Adrenal gland (tissue), 12 donors: ENCODE results near the gene CLASRP. TPM values are rescaled to one million over a fixed set of nuclear protein-coding genes. Genes with fewer than 3 reads are reported as not detected.

Source experiments
- DNase-seq, 7 donors: peaks; one replicate each; pipeline ENCODE4 v3.0.0-alpha.2; 2019 to 2020
- H3K27ac ChIP-seq, 5 donors: fragments of 200-600 bp; sonication (generic) in 4 of 5; 1 replicate in 3 of 5; 2 replicates in 2 of 5; pipeline versions ENCODE4 v1.5.1 to v1.8.0; 2016 to 2020; ENCODE audit warnings: mild to moderate bottlenecking in 1 of 5
- H3K27me3 ChIP-seq: fragments of 200-600 bp; 2 replicates; pipeline ENCODE4 v1.8.0; 2021
- H3K36me3 ChIP-seq, 2 donors: fragments of 200-600 bp; replicated peaks in 1 of 2; 1 replicate in 1 of 2; 2 replicates in 1 of 2; pipeline versions ENCODE4 v1.5.1 to v1.8.0; 2018 to 2022
- H3K4me1 ChIP-seq, 2 donors: fragments of 200-600 bp; replicated peaks in 1 of 2; 1 replicate in 1 of 2; 2 replicates in 1 of 2; pipeline versions ENCODE4 v1.5.1 to v1.8.0; 2018 to 2021
- H3K4me3 ChIP-seq, 4 donors: fragments of 200-600 bp; sonication (generic) in 3 of 4; one replicate each; pipeline ENCODE4 v1.5.1; 2016 to 2018
- H3K9me3 ChIP-seq, 3 donors: fragments of 200-600 bp; sonication (generic) in 1 of 3; replicated peaks in 1 of 3; 1 replicate in 2 of 3; 2 replicates in 1 of 3; pipeline versions ENCODE4 v1.5.1 to v1.8.0; 2016 to 2021
- CTCF ChIP-seq, 6 experiments: fragments of 450-650 bp in 4 of 6; fragments of 200-600 bp in 2 of 6; sonication (generic) in 1 of 6; IDR thresholded peaks; 1 replicate in 5 of 6; 2 replicates in 1 of 6; pipeline versions ENCODE4 v1.5.1 to v1.8.0; 2016 to 2021; ENCODE audit warnings: antibody characterized with exemption in 6 of 6, mild to moderate bottlenecking in 2 of 6, moderate library complexity in 1 of 6
- POLR2A ChIP-seq, 2 donors: fragments of 450-650 bp; IDR thresholded peaks; one replicate each; pipeline ENCODE4 v1.6.1; 2017; ENCODE audit warnings: antibody characterized with exemption in 2 of 2, mild to moderate bottlenecking in 2 of 2, moderate library complexity in 1 of 2
- WGBS, 4 donors: extraction: QIAGEN DNeasy Blood & Tissue Kit in 2 of 4; methylation state at CpG; one replicate each; pipeline versions ENCODE4 v1.1.5 to v1.1.7; 2013 to 2017; 5-methylcytosine and 5-hydroxymethylcytosine counted together
- intact Hi-C, 2 donors: fragments of 100-400 bp; cut with DNase I; formaldehyde crosslinking; loops; one replicate each; pipeline versions ENCODE4 v1.14.1 to v1.15.0; 2022 to 2023
- polyA plus RNA-seq, 3 donors: library from polyadenylated mRNA; stranded (reverse); fragments of 200-250 nt in 2 of 3; fragments of 350-450 nt in 1 of 3; fragmentation: Illumina TruSeq in 1 of 3; extraction: RNeasy Lipid Tissue Mini Kit (QIAGEN cat#74804) in 1 of 3; gene quantifications; one replicate each; pipeline ENCODE4 v1.2.3, GENCODE V29; 2013 to 2014
- total RNA-seq, 9 donors: library from RNA; depleted of rRNA in 4 of 9; stranded (reverse); fragments of >200 nt in 4 of 9; fragments of 120-200 nt in 1 of 9; fragmentation: NEBNext Ultra II Directional in 1 of 9; extraction: Animal tissue kit (Norgen Biotek cat#: 25700) in 1 of 9; gene quantifications; one replicate each; pipeline versions ENCODE4 v1.1.0 to v1.2.4, GENCODE V29; 2013 to 2023
- donor health status: healthy with polysubstance abuse.
- donor health status: Bipolar disorder and iron deficiency.
- donor health status: DM: yes; HTN: yes; CAD: no.
- donor health status: DM: no; HTN: no; CAD: no.
- donor health status: DM: no; HTN: no; CAD: no.
- donor health status: DM: yes; HTN: yes; CAD: no.

CLASRP gene
- total and polyA plus RNA-seq, 12 donors = 19.8 to 730 (median 64.7) TPM

GRCh38 chr19:45045671-45046353, 7.0 kb downstream of the CLASRP start:
- TF ChIP-seq POLR2A (IDR thresholded peaks at IDR 0.05) (no peak), CTCF (IDR thresholded peaks at IDR 0.05) (no peak)
- Histone ChIP-seq H3K27me3 (no peaks in the 10 kb centered on the region), H3K27ac (peak overlapping the region in 2 of 5 donors; percentile 2 to 45), H3K4me3 (no peak overlapping the region), H3K36me3 (peaks cover 0 to 51% of the 10 kb centered on the region in 2 donors), H3K4me1 (peaks cover 22 to 50% of the 10 kb centered on the region in 2 donors), H3K9me3 (no peaks in the 10 kb centered on the region)
- peak in 1 of 7 donors; percentile 34 for DNase-seq
- 53 to 69% (median 57%) methylated on average over 10 to 14 of the region's 14 CpGs for WGBS, 4 donors
- intact Hi-C loops = no loop called here

GRCh38 chr19:45046355-45046754, 7.5 kb downstream of the CLASRP start:
- no peak for TF ChIP-seq POLR2A (IDR thresholded peaks at IDR 0.05)
- no peak for TF ChIP-seq CTCF (IDR thresholded peaks at IDR 0.05)
- Histone ChIP-seq H3K4me1 (peaks cover 22 to 44% of the 10 kb centered on the region in 2 donors), H3K27ac (peak overlapping the region in 3 of 5 donors; percentile 2 to 45 (median 2)), H3K4me3 (no peak overlapping the region), H3K27me3 (no peaks in the 10 kb centered on the region), H3K36me3 (peaks cover 0 to 45% of the 10 kb centered on the region in 2 donors), H3K9me3 (no peaks in the 10 kb centered on the region)
- intact Hi-C loops = no loop called here
- DNase-seq = no peak
- 67 to 90% (median 74%) methylated on average over 7 of the region's 7 CpGs for WGBS, 4 donors

GRCh38 chr19:45047188-45047797, 8.4 kb downstream of the CLASRP start:
- H3K36me3 ChIP-seq = peaks cover 0 to 37% of the 10 kb centered on the region in 2 donors
- WGBS, 4 donors = 66 to 81% (median 77%) methylated on average over 7 of the region's 7 CpGs

More at GRCh38 chr19:45047188-45047797, 8.4 kb downstream of the CLASRP start:
- no peak for TF ChIP-seq CTCF (IDR thresholded peaks at IDR 0.05)
- no peak for TF ChIP-seq POLR2A (IDR thresholded peaks at IDR 0.05)
- H3K4me3 ChIP-seq = no peak overlapping the region
- intact Hi-C loops = no loop called here
- no peaks in the 10 kb centered on the region for H3K27me3 ChIP-seq
- H3K9me3 ChIP-seq = no peaks in the 10 kb centered on the region
- H3K4me1 ChIP-seq = peaks cover 22 to 38% of the 10 kb centered on the region in 2 donors
- no peak for DNase-seq
- H3K27ac ChIP-seq = no peak overlapping the region
